Endothelial cell of umbilical vein (primary cell): ENCODE data around the gene ITGA5. TPM values are rescaled to one million over a fixed set of nuclear protein-coding genes. Genes with fewer than 3 reads are reported as not detected.

Experiments used
- BruUV-seq: library from RNA; stranded (reverse); fragments of 400-500 nt; replicated peaks from 2 replicates; lab custom pipeline; 2021; lab: Mats Ljungman, UMichigan
- CTCF ChIA-PET: fragments of 300-600, 350-600 bp; sonication (Branson Sonifier 250); formaldehyde crosslinking; loops from one replicate; lab custom pipeline; 2021; ENCODE audit warnings: antibody characterized with exemption, inconsistent platforms; lab: Charles Lee
- POLR2A ChIA-PET: fragments of 300-600, 350-600 bp; sonication (Branson Sonifier 250); formaldehyde crosslinking; loops from one replicate; lab custom pipeline; 2021; ENCODE audit warnings: antibody characterized with exemption, inconsistent platforms; lab: Charles Lee
- DNase-seq: peaks from one replicate; pipeline ENCODE4 v3.0.0-alpha.2; 2011; ENCODE audit warnings: low read depth, low spot score
- FAIRE-seq: peaks from 2 replicates; lab custom pipeline; 2011; peaks lifted over from hg19 to GRCh38; lab: Jason Lieb, UNC
- H2AFZ ChIP-seq: 2 replicates; pipeline ENCODE4 v1.6.0; 2012; ENCODE audit warnings: low read depth, low read length, control low read depth, inconsistent platforms
- H3K27ac ChIP-seq: 2 replicates; pipeline ENCODE4 v1.5.1; 2011; ENCODE audit warnings: low read depth, mild to moderate bottlenecking, control low read depth, low read length, moderate library complexity; ENCODE audit not compliant: insufficient read depth
- H3K27me3 ChIP-seq, 2 experiments: 2 replicates each; pipeline versions ENCODE4 v1.6.0 to v1.6.1; 2011; ENCODE audit warnings: low read length in 2 of 2, mixed read lengths in 1 of 2; ENCODE audit not compliant: control insufficient read depth in 2 of 2, insufficient read depth in 2 of 2
- H3K36me3 ChIP-seq, 2 experiments: 2 replicates in 1 of 2; 3 replicates in 1 of 2; pipeline ENCODE4 v1.5.1; 2011; ENCODE audit warnings: low read length in 2 of 2, mild to moderate bottlenecking in 1 of 2, moderate library complexity in 1 of 2; ENCODE audit not compliant: control insufficient read depth in 2 of 2, insufficient read depth in 2 of 2; ENCODE audit errors: extremely low read depth in 1 of 2
- H3K4me1 ChIP-seq: 3 replicates; pipeline ENCODE4 v1.5.1; 2011; ENCODE audit warnings: mild to moderate bottlenecking, low read length; ENCODE audit not compliant: control insufficient read depth, insufficient read depth; ENCODE audit errors: extremely low read depth
- H3K4me2 ChIP-seq: 2 replicates; pipeline ENCODE4 v1.6.1; 2011; ENCODE audit warnings: low read length, control low read depth, mixed read lengths; ENCODE audit not compliant: insufficient read depth
- H3K4me3 ChIP-seq, 3 experiments: fragments of 200-600 bp in 1 of 3; sonication (generic), shearing (Covaris generic) in 1 of 3; replicated peaks in 1 of 3; 2 replicates each; pipeline ENCODE4 v1.5.1; 2011 to 2016; ENCODE audit warnings: control low read depth in 3 of 3, low read length in 3 of 3, mild to moderate bottlenecking in 2 of 3, inconsistent platforms in 1 of 3, low read depth in 1 of 3, moderate library complexity in 1 of 3; ENCODE audit not compliant: insufficient read depth in 1 of 3
- H3K79me2 ChIP-seq: 2 replicates; pipeline ENCODE4 v1.6.0; 2012; ENCODE audit warnings: low read length, inconsistent platforms; ENCODE audit not compliant: control insufficient read depth, insufficient read depth
- H3K9ac ChIP-seq: replicated peaks from 2 replicates; pipeline ENCODE3; 2011; ENCODE audit warnings: low read length, control low read depth; ENCODE audit not compliant: insufficient read depth; ENCODE audit errors: extremely low read depth
- H3K9me1 ChIP-seq: replicated peaks from 3 replicates; pipeline ENCODE4 v1.6.0; 2011; ENCODE audit warnings: mild to moderate bottlenecking, low read length; ENCODE audit not compliant: control insufficient read depth, insufficient read depth; ENCODE audit errors: extremely low read depth
- H3K9me3 ChIP-seq: replicated peaks from 2 replicates; pipeline ENCODE4 v1.5.1; 2012; ENCODE audit warnings: low read length, inconsistent platforms; ENCODE audit not compliant: control insufficient read depth, insufficient read depth
- H4K20me1 ChIP-seq: replicated peaks from 2 replicates; pipeline ENCODE3; 2011; ENCODE audit warnings: mild to moderate bottlenecking, low read length; ENCODE audit not compliant: control insufficient read depth, insufficient read depth; ENCODE audit errors: extremely low read depth
- EZH2 ChIP-seq: IDR thresholded peaks from 2 replicates; pipeline ENCODE4 v1.6.1; 2012; ENCODE audit warnings: borderline replicate concordance, low read depth, mild to moderate bottlenecking, moderate library complexity, low read length, inconsistent platforms; ENCODE audit not compliant: severe bottlenecking
- FOS ChIP-seq: IDR thresholded peaks from 2 replicates; pipeline ENCODE4 v1.6.1; 2011; ENCODE audit warnings: mild to moderate bottlenecking, low read length, moderate library complexity, borderline replicate concordance; ENCODE audit not compliant: insufficient read depth
- GATA2 ChIP-seq: IDR thresholded peaks from 2 replicates; pipeline ENCODE4 v1.7.0; 2011; ENCODE audit warnings: low read depth, mild to moderate bottlenecking, moderate library complexity, mixed read lengths, low read length; ENCODE audit not compliant: insufficient read length, insufficient read depth
- JUN ChIP-seq: IDR thresholded peaks from 2 replicates; pipeline ENCODE4 v1.6.1; 2011; ENCODE audit warnings: borderline replicate concordance, low read depth; ENCODE audit not compliant: insufficient read length, insufficient read depth
- MYC ChIP-seq: IDR thresholded peaks from one replicate; pipeline ENCODE4 v1.6.1; 2011; ENCODE audit warnings: mild to moderate bottlenecking, low read depth, low read length
- POLR2A ChIP-seq: IDR thresholded peaks from 2 replicates; pipeline ENCODE4 v1.6.1; 2012; ENCODE audit warnings: low read depth, mild to moderate bottlenecking, control low read depth, low read length
- POLR2AphosphoS5 ChIP-seq: IDR thresholded peaks from 2 replicates; pipeline ENCODE4 v1.6.1; 2012; ENCODE audit warnings: low read depth, mild to moderate bottlenecking, control low read depth, low read length, moderate library complexity; ENCODE audit not compliant: insufficient read depth
- dilution Hi-C: fragments of 300-500 bp; cut with MboI; formaldehyde crosslinking; loops from one replicate; pipeline ENCODE4 v1.15.0; 2019; ENCODE audit warnings: low sequenced_read_pairs; ENCODE audit not compliant: extremely low pct_ligation_motif_present
- intact Hi-C: fragments of 100-400 bp; cut with micrococcal nuclease; formaldehyde crosslinking; loops from one replicate; pipeline ENCODE4 v1.10.0; 2022
- polyA plus RNA-seq, 4 experiments: library from polyadenylated mRNA; depleted of rRNA in 3 of 4; stranded (reverse) in 3 of 4; unstranded in 1 of 4; fragments of >200 nt; gene quantifications; 2 replicates each; pipeline versions ENCODE4 v1.2.1 to v1.2.3, GENCODE V29; 2011 to 2012; ENCODE audit warnings: missing spikeins in 1 of 4
- total RNA-seq: library from RNA; stranded (reverse); gene quantifications from 2 replicates; pipeline ENCODE4 v1.2.3, GENCODE V29; 2021
- TF ChIP-seq, protein P1 (sequence below), 2 donors: IDR thresholded peaks; 1 replicate in 1 of 2; 2 replicates in 1 of 2; pipeline ENCODE4 v1.5.1; 2011; ENCODE audit warnings: low read length in 2 of 2, mild to moderate bottlenecking in 2 of 2, moderate library complexity in 2 of 2, control low read depth in 1 of 2, inconsistent platforms in 1 of 2, low read depth in 1 of 2; ENCODE audit not compliant: insufficient read depth in 1 of 2; ENCODE audit errors: extremely low read depth in 1 of 2
- TF ChIP-seq, protein P2 (sequence below): IDR thresholded peaks from 2 replicates; pipeline ENCODE4 v1.6.1; 2011; ENCODE audit not compliant: insufficient read depth, insufficient read length

Gene ITGA5
- total and polyA plus RNA-seq, 2 donors (not counting 3 experiments of a cell fraction or from before 2014, with no cell fraction given), result 657 to 938 TPM

DNA sequence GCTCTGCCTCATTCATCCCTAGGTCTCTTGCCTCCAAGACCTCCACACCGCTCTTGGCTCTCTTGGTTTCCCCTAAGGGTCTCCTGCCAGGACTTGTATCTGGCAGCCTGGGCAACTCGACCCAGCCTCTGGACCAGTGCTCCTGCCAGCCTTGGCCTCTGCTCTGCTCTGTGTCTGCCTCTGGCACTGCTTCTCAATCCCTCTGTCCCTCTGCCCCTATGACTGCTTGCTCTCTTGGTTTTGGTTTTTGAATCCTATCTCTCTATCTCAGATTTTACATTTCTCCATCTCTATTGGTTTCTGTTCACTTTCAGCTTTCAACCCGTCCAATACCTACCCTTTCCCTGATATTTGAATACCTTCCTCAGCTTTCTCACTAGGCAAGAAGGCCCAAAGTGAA, 6.3 kb downstream of the ITGA5 start:
- no TSS peak for BruUV-seq
- Histone ChIP-seq H4K20me1 (no peaks in the 10 kb centered on the region), H3K4me1 (peaks cover 56% of the 10 kb centered on the region), H3K36me3 (peaks cover 21 to 41% of the 10 kb centered on the region in 2 experiments), H3K27ac (peak overlapping the region; percentile 96), H3K9me3 (no peaks in the 10 kb centered on the region), H3K9ac (peak overlapping the region; percentile 74), H3K79me2 (peaks cover 97% of the 10 kb centered on the region), H3K4me2 (peak overlapping the region; percentile 98), H3K27me3 (no peaks in the 10 kb centered on the region), H3K9me1 (no peaks in the 10 kb centered on the region), H3K4me3 (peak overlapping the region in 2 of 3 experiments; percentile 20 to 62), H2AFZ (no peak overlapping the region)
- ChIA-PET POLR2A (interaction anchor here (3.9 to 8.7 kb wide), 3 partner anchors 13 to 20 kb away, joined by 19 to 60 read pairs (median 28); no protein-coding TSS in a partner anchor), CTCF (interaction anchor here (2.3 to 11.8 kb wide), 6 partner anchors 9 to 42 kb away, joined by 8 to 221 read pairs (median 73); no protein-coding TSS in a partner anchor)
- FAIRE-seq, result no peak
- intact Hi-C loops (loop anchor here (1.0 to 5.0 kb wide), 3 partner anchors 16 to 130 kb away; partner anchors contain the start of genes CBX5 and HNRNPA1), dilution Hi-C loops (no loop called here)
- TF ChIP-seq, protein P1, sequence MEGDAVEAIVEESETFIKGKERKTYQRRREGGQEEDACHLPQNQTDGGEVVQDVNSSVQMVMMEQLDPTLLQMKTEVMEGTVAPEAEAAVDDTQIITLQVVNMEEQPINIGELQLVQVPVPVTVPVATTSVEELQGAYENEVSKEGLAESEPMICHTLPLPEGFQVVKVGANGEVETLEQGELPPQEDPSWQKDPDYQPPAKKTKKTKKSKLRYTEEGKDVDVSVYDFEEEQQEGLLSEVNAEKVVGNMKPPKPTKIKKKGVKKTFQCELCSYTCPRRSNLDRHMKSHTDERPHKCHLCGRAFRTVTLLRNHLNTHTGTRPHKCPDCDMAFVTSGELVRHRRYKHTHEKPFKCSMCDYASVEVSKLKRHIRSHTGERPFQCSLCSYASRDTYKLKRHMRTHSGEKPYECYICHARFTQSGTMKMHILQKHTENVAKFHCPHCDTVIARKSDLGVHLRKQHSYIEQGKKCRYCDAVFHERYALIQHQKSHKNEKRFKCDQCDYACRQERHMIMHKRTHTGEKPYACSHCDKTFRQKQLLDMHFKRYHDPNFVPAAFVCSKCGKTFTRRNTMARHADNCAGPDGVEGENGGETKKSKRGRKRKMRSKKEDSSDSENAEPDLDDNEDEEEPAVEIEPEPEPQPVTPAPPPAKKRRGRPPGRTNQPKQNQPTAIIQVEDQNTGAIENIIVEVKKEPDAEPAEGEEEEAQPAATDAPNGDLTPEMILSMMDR (IDR thresholded peaks at IDR 0.05; ENCODE audit: extremely low read depth in 1 of 2, insufficient read depth in 1 of 2, low read depth in 1 of 2, low read length in 2 of 2), result no peak
- no peak for TF ChIP-seq POLR2A
- TF ChIP-seq JUN, result no peak
- no peak for TF ChIP-seq POLR2AphosphoS5
- no peak for TF ChIP-seq FOS
- TF ChIP-seq GATA2, result no peak
- no peak for TF ChIP-seq EZH2
- TF ChIP-seq MYC, result no peak
- TF ChIP-seq, protein P2, sequence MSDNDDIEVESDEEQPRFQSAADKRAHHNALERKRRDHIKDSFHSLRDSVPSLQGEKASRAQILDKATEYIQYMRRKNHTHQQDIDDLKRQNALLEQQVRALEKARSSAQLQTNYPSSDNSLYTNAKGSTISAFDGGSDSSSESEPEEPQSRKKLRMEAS, result no peak
- DNase-seq, result peak; percentile 39
